Measurements from ENCODE around the gene ADAMTSL1. TPM values are rescaled to one million over a fixed set of nuclear protein-coding genes. Genes with fewer than 3 reads are reported as not detected.

Gene ADAMTSL1
- polyA plus RNA-seq, 1 donor from 2014 or later = 1.1 TPM

GRCh38 chr9:18739641-18740318 is 265.8 kb downstream of the ADAMTSL1 start:
- Histone ChIP-seq H2AFZ (ENCODE audit: low read depth, low read length) (no peak overlapping the region), H3K79me2 (replicated peaks; ENCODE audit: insufficient read depth, low read length) (no peaks in the 10 kb centered on the region), H3K4me2 (ENCODE audit: low read length) (no peak overlapping the region), H4K20me1 (ENCODE audit: insufficient read depth) (no peaks in the 10 kb centered on the region), H3K27ac (ENCODE audit: low read length) (no peak overlapping the region), H3K4me3 (ENCODE audit: low read length) (no peak overlapping the region), H3K27me3 (ENCODE audit: insufficient read depth, low read depth, low read length) (no peaks in the 10 kb centered on the region), H3K9ac (ENCODE audit: low read length) (no peak overlapping the region), H3K9me3 (ENCODE audit: low read length) (no peaks in the 10 kb centered on the region), H3K9me2 (ENCODE audit: insufficient read depth, low read length) (no peaks in the 10 kb centered on the region), H3K36me3 (ENCODE audit: insufficient read depth, low read length) (no peaks in the 10 kb centered on the region), H3F3A (ENCODE audit: insufficient read depth, low read length, poor library complexity, severe bottlenecking) (no peaks in the 10 kb centered on the region)
- TF ChIP-seq RAD21 (conservative IDR thresholded peaks at IDR 0.05) = no peak
- no peak for TF ChIP-seq POLR2AphosphoS5 (IDR thresholded peaks at IDR 0.05)
- no peak for TF ChIP-seq TAF1 (IDR thresholded peaks at IDR 0.05; ENCODE audit: low read depth)
- TF ChIP-seq REST (IDR thresholded peaks at IDR 0.05; ENCODE audit: borderline replicate concordance) = no peak
- TF ChIP-seq MXI1 (conservative IDR thresholded peaks at IDR 0.05; ENCODE audit: poor library complexity, severe bottlenecking) = no peak
- TF ChIP-seq CTCF (IDR thresholded peaks at IDR 0.05; ENCODE audit: poor library complexity, severe bottlenecking) = no peak
- no peak for TF ChIP-seq EZH2 (IDR thresholded peaks at IDR 0.05; ENCODE audit: borderline replicate concordance, insufficient read depth, low read length, poor library complexity, severe bottlenecking)
- TF ChIP-seq SMC3 (conservative IDR thresholded peaks at IDR 0.05; ENCODE audit: poor library complexity) = no peak
- no peak for TF ChIP-seq EP300 (conservative IDR thresholded peaks at IDR 0.05; ENCODE audit: poor library complexity, severe bottlenecking)

- Histone ChIP-seq H3F3A (ENCODE audit: insufficient read depth, low read length, poor library complexity, severe bottlenecking) (no peaks in the 10 kb centered on the region), H3K4me2 (ENCODE audit: low read length) (no peak overlapping the region), H4K20me1 (ENCODE audit: insufficient read depth) (no peaks in the 10 kb centered on the region), H3K79me2 (replicated peaks; ENCODE audit: insufficient read depth, low read length) (no peaks in the 10 kb centered on the region), H3K36me3 (ENCODE audit: insufficient read depth, low read length) (no peaks in the 10 kb centered on the region), H3K4me3 (ENCODE audit: low read length) (no peak overlapping the region), H3K27ac (ENCODE audit: low read length) (no peak overlapping the region), H3K9ac (ENCODE audit: low read length) (no peak overlapping the region), H3K27me3 (ENCODE audit: insufficient read depth, low read depth, low read length) (no peaks in the 10 kb centered on the region), H2AFZ (ENCODE audit: low read depth, low read length) (no peak overlapping the region), H3K9me3 (ENCODE audit: low read length) (no peaks in the 10 kb centered on the region), H3K9me2 (ENCODE audit: insufficient read depth, low read length) (no peaks in the 10 kb centered on the region)
- no peak for TF ChIP-seq POLR2AphosphoS5 (IDR thresholded peaks at IDR 0.05)
- no peak for TF ChIP-seq REST (IDR thresholded peaks at IDR 0.05; ENCODE audit: borderline replicate concordance)
- TF ChIP-seq CTCF (IDR thresholded peaks at IDR 0.05; ENCODE audit: poor library complexity, severe bottlenecking) = no peak
- TF ChIP-seq EZH2 (IDR thresholded peaks at IDR 0.05; ENCODE audit: borderline replicate concordance, insufficient read depth, low read length, poor library complexity, severe bottlenecking) = no peak
- TF ChIP-seq MXI1 (conservative IDR thresholded peaks at IDR 0.05; ENCODE audit: poor library complexity, severe bottlenecking) = no peak
- TF ChIP-seq EP300 (conservative IDR thresholded peaks at IDR 0.05; ENCODE audit: poor library complexity, severe bottlenecking) = no peak
- TF ChIP-seq SMC3 (conservative IDR thresholded peaks at IDR 0.05; ENCODE audit: poor library complexity) = no peak
- TF ChIP-seq RAD21 (conservative IDR thresholded peaks at IDR 0.05) = no peak
- TF ChIP-seq TAF1 (IDR thresholded peaks at IDR 0.05; ENCODE audit: low read depth) = no peak
Measured at GRCh38 chr9:18741359-18741758, 267.4 kb downstream of the ADAMTSL1 start.

Measured in neural cell (in vitro differentiated cells).